Fibroblast of the aortic adventitia (primary cell): ENCODE measurements around the gene ZC3H12A. TPM values are rescaled to one million over a fixed set of nuclear protein-coding genes. Genes with fewer than 3 reads are reported as not detected.
"Not testable (repeated sequence)": the region's sequence is repeated elsewhere in the genome, so short reads cannot be mapped to it uniquely, and the experiment has no call there.

Source experiments
- DNase-seq: peaks from one replicate; pipeline ENCODE4 v3.0.0-alpha.2; 2010; ENCODE audit warnings: low read depth
- H3K4me3 ChIP-seq: 2 replicates; pipeline ENCODE4 v1.5.1; 2011; ENCODE audit warnings: low read depth, mild to moderate bottlenecking, control low read depth, low read length, moderate library complexity
- total RNA-seq: library from RNA; depleted of rRNA; stranded (reverse); fragments of >200 nt; gene quantifications from 2 replicates; pipeline ENCODE4 v1.2.3, GENCODE V29; 2012; ENCODE audit warnings: low replicate concordance
- TF ChIP-seq, protein P1 (sequence below): IDR thresholded peaks from 2 replicates; pipeline ENCODE4 v1.5.1; 2011; ENCODE audit warnings: mild to moderate bottlenecking, low read length, control low read depth, inconsistent platforms; ENCODE audit not compliant: insufficient read depth

ZC3H12A gene
- total RNA-seq, 1 donor = 5.3 TPM

DNA sequence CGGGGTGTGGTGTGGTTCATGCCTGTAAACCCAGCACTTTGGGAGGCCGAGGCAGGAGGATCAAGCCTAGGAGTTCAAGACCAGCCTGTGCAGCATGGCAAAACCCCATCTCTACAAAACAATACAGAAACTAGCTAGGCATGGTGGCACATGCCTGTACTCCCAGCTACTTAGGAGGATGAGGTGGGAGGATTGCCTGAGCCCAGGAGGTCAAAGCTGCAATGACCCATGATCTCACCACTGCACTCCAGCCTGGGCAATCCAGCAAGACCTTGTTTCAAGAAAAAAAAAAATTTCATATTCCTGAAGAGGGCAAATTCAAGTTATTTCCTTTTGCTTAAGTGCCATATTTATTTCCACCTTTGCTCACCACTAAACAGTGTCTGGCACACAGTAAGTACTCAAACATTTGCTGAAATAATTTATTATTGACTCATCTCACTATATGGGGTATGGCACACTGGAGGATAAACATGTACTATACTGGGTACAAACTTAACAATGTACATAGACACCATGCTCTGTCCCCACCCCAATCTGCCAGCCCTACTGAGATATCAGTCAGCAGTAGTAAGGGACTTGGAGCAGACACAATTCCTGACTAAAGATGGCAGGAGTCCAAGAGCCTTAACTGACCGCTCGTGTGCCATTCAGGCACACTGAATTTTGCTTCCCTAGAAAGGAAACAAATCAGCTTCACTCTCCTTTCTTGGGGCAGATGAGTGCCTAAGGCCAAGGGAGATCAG, 24.7 kb downstream of the ZC3H12A start:
- DNase-seq = peak; percentile 70

GRCh38 chr1:37501661-37502060, 27.3 kb downstream of the ZC3H12A start:
- TF ChIP-seq, protein P1, sequence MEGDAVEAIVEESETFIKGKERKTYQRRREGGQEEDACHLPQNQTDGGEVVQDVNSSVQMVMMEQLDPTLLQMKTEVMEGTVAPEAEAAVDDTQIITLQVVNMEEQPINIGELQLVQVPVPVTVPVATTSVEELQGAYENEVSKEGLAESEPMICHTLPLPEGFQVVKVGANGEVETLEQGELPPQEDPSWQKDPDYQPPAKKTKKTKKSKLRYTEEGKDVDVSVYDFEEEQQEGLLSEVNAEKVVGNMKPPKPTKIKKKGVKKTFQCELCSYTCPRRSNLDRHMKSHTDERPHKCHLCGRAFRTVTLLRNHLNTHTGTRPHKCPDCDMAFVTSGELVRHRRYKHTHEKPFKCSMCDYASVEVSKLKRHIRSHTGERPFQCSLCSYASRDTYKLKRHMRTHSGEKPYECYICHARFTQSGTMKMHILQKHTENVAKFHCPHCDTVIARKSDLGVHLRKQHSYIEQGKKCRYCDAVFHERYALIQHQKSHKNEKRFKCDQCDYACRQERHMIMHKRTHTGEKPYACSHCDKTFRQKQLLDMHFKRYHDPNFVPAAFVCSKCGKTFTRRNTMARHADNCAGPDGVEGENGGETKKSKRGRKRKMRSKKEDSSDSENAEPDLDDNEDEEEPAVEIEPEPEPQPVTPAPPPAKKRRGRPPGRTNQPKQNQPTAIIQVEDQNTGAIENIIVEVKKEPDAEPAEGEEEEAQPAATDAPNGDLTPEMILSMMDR = no peak
- no peak overlapping the region for H3K4me3 ChIP-seq
- DNase-seq = no peak

More for the DNA sequence above, 24.7 kb downstream of the ZC3H12A start:
- TF ChIP-seq, protein P1 = no peak
- H3K4me3 ChIP-seq = no peak overlapping the region

GRCh38 chr1:37502104-37502503, 27.7 kb downstream of the ZC3H12A start:
- TF ChIP-seq, protein P1 = no peak
- DNase-seq = no peak
- no peak overlapping the region for H3K4me3 ChIP-seq

GRCh38 chr1:37502791-37503190, 28.4 kb downstream of the ZC3H12A start:
- H3K4me3 ChIP-seq, DNase-seq: not testable (repeated sequence)

DNA sequence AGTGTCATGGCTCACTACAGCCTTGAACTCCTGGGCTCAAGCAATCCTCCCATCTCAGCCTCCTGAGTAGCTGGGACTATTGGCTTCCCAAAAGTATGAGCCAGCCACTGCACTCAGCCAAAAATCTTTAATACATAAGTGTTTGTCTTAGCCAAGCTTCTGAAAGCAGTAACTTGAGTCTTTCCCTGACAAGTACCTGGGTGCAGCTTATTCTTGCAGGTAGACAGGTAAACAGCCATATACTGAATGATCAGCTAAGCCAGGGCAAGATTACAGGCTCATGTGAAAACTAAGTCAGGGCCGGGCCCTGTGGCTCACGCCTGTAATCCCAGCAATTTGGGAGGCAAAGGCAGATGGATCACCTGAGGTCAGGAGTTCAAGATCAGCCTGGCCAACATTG, 32.4 kb downstream of the ZC3H12A start:
- no peak overlapping the region for H3K4me3 ChIP-seq
- TF ChIP-seq, protein P1 = no peak
- DNase-seq = no peak

DNA sequence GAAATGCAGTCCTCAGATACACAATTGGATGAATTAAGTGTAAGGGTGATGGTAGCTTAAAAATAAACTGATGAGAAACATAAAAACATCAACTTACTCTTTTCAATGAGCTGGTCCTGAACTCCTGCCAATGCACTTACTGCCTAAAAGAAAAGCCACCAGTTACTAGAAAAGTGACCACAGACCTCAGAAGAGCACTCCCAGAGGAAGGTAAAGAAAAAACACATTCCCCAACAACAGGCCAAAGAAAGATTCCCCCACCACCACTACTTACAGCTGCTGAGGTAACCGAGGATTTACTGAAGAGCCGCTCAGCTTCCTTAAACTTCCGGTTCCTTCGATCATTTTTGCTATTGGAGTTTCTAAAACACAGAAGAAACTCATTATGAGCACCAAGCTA, 34.8 kb downstream of the ZC3H12A start:
- no peak overlapping the region for H3K4me3 ChIP-seq
- TF ChIP-seq, protein P1 = peak; percentile 18
- no peak for DNase-seq

DNA sequence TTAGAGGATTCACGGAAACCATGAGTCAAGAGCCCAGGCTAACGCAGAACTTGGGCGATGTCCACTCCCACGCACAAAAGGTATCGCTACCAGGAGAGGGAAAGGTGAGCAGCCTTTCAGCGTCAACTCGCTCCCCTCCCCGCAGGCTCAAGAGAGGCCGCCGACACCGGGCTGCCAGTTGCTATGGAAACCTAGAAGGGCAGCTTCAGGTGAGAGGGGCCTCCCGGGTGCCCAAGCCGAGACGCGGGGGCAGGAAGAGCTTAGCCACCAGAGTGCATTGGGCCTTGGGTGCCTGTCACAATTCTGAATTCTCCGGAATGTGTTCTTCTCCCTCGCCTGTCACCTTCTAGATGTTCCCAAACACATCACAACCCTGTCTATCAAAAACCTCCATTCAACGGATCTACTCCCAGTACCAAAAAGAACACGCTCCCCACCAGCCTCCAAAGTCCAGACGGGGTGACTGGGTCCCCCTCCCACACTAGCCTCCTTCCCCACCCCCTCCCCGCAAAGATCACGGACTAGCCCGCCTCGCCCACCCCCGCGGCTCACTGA, 39.5 kb downstream of the ZC3H12A start:
- peak overlapping the region; percentile 86 for H3K4me3 ChIP-seq
- no peak for DNase-seq
- TF ChIP-seq, protein P1 = no peak
